Thyroid gland (tissue), 4 donors: ENCODE results near the gene SPATA31C2. TPM values are rescaled to one million over a fixed set of nuclear protein-coding genes. Genes with fewer than 3 reads are reported as not detected.
A peak's percentile ranks its signal among the peaks of the same experiment; 100 is the strongest.
"Not testable (repeated sequence)": the region's sequence is repeated elsewhere in the genome, so short reads cannot be mapped to it uniquely, and the experiment has no call there.

ENCODE experiments used
- DNase-seq, 2 donors: peaks; one replicate each; pipeline ENCODE4 v3.0.0-alpha.2; 2019
- H3K27ac ChIP-seq, 3 donors: fragments of 200-600 bp; sonication (generic); 1 replicate in 2 of 3; 2 replicates in 1 of 3; pipeline ENCODE4 v1.5.1; 2016 to 2019; ENCODE audit warnings: mild to moderate bottlenecking in 1 of 3, moderate library complexity in 1 of 3
- H3K27me3 ChIP-seq: fragments of 200-600 bp; sonication (generic); one replicate; pipeline ENCODE4 v1.5.1; 2019
- H3K36me3 ChIP-seq, 2 donors: fragments of 200-600 bp; sonication (generic); one replicate each; pipeline ENCODE4 v1.5.1; 2016 to 2019
- H3K4me1 ChIP-seq, 2 donors: fragments of 200-600 bp; sonication (generic); one replicate each; pipeline ENCODE4 v1.5.1; 2017 to 2019
- H3K4me3 ChIP-seq, 3 donors: fragments of 200-600 bp; sonication (generic); replicated peaks in 1 of 3; 1 replicate in 2 of 3; 2 replicates in 1 of 3; pipeline ENCODE4 v1.5.1; 2016; ENCODE audit warnings: mild to moderate bottlenecking in 1 of 3
- H3K9me3 ChIP-seq: fragments of 200-600 bp; sonication (generic); one replicate; pipeline ENCODE4 v1.5.1; 2017
- POLR2A ChIP-seq, 2 donors: fragments of 450-650 bp; IDR thresholded peaks; one replicate each; pipeline ENCODE4 v1.6.1; 2017; ENCODE audit warnings: antibody characterized with exemption in 2 of 2, mild to moderate bottlenecking in 2 of 2, moderate library complexity in 1 of 2
- WGBS, 2 donors: methylation state at CpG; one replicate each; pipeline ENCODE4 v1.1.5; 2017; 5-methylcytosine and 5-hydroxymethylcytosine counted together
- intact Hi-C: fragments of 100-400 bp; cut with DNase I; formaldehyde crosslinking; loops from one replicate; pipeline ENCODE4 v1.15.1; 2023
- total RNA-seq, 4 donors: library from RNA; depleted of rRNA; stranded (reverse); fragments of >200 nt; gene quantifications; one replicate each; pipeline ENCODE4 v1.2.3, GENCODE V29; 2016
- TF ChIP-seq, protein P1 (sequence below), 6 experiments: fragments of 200-600 bp in 3 of 6; fragments of 450-650 bp in 3 of 6; sonication (generic) in 3 of 6; IDR thresholded peaks; one replicate each; pipeline ENCODE4 v1.5.1; 2016 to 2019; ENCODE audit warnings: antibody characterized with exemption in 6 of 6, mild to moderate bottlenecking in 2 of 6, inconsistent platforms in 1 of 6, moderate library complexity in 1 of 6

SPATA31C2 gene
- total RNA-seq: under 1 TPM in 1 of 4 donors, not detected in 3; 0.13 TPM

DNA sequence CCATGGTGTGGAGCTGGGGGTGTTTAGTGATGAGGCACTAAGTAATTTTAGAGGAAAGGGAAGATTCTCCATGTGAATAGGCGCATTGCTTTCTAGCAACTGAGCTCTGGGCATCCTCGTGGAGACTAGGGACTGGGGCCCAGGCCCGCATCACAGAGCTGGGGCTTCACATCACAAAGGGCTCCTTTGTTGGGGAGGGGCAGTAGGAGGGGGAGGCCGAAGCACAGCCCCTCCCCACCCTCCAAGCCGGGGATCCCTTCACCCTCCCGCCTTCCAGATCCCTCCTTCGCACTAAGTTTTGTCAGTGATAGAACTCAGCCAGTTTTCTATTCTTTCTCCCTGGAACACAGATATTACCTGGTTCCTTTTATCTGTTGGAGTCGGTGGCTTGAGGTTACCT lies at the start of gene SPATA31C2:
SPATA31C2 (minus strand) TSS at position 101 of the 400 bp plus-strand sequence; CDS start at position 72, 29 bp downstream.
- WGBS, 2 donors: no CpG with 5 or more reads among the region's 8 CpGs
- DNase-seq, H3K27ac ChIP-seq, H3K9me3 ChIP-seq, H3K36me3 ChIP-seq, H3K27me3 ChIP-seq, H3K4me3 ChIP-seq, intact Hi-C loops, H3K4me1 ChIP-seq: not testable (repeated sequence)

DNA sequence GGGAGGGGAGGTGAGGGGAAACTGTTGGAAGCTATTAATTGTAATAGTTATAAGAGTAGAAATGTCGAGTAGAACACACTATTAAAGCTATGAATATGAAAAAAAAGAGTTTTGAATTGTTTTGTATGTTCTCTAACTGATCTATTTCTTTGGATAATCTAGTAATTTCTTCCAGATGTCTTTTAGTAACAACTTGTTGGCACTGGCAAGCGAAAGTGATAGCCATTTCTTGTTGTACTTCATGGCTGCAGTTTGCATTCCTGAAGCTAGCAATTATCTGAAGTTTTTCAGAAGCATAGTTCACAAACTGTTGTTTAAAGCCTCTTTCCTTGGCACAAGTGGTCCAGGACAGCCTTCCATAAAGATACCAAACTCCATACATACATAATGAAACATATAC lies 49.4 kb upstream of the SPATA31C2 start:
- intact Hi-C loops: no loop called here
- Histone ChIP-seq H3K9me3 (no peaks in the 10 kb centered on the region), H3K4me1 (peaks cover 0 to 11% of the 10 kb centered on the region in 2 donors), H3K4me3 (no peak overlapping the region), H3K36me3 (no peaks in the 10 kb centered on the region), H3K27me3 (no peaks in the 10 kb centered on the region), H3K27ac (no peak overlapping the region)
- no peak for DNase-seq
- WGBS, 2 donors: 76 to 77% methylated on average over 2 of the region's 2 CpGs
- no peak for TF ChIP-seq POLR2A (IDR thresholded peaks at IDR 0.05)
- TF ChIP-seq, protein P1, sequence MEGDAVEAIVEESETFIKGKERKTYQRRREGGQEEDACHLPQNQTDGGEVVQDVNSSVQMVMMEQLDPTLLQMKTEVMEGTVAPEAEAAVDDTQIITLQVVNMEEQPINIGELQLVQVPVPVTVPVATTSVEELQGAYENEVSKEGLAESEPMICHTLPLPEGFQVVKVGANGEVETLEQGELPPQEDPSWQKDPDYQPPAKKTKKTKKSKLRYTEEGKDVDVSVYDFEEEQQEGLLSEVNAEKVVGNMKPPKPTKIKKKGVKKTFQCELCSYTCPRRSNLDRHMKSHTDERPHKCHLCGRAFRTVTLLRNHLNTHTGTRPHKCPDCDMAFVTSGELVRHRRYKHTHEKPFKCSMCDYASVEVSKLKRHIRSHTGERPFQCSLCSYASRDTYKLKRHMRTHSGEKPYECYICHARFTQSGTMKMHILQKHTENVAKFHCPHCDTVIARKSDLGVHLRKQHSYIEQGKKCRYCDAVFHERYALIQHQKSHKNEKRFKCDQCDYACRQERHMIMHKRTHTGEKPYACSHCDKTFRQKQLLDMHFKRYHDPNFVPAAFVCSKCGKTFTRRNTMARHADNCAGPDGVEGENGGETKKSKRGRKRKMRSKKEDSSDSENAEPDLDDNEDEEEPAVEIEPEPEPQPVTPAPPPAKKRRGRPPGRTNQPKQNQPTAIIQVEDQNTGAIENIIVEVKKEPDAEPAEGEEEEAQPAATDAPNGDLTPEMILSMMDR (IDR thresholded peaks at IDR 0.05): no peak

DNA sequence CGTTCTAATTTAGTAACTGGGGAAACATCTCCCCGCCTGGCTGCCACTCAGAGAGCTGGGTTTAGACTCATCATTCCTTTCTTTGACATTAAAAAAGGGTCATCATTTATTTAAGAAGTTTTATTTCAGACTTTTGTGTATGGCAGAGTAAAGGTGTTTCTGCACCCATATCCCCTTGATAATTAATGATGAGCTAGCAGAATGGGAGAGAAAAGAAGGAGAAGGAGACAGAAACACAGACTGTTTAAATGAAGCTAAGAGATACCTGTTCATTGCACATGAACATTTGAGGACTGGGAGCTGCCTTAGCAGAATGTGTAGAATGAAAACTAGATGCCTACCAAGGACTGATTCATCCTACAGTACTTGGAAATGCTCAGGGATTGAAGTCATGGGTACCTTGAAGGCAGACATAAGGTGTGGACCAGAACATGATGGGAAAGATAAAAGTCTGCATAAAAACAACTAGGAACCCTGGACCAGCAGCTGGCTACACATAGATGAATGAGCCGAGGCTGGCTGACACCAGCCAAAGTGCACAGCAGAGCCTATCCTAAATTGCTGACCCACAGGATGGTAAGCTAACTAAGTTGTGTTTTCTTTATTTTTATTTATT lies 48.3 kb upstream of the SPATA31C2 start:
- no peaks in the 10 kb centered on the region for H3K27me3 ChIP-seq
- DNase-seq: no peak
- peaks cover 0 to 11% of the 10 kb centered on the region in 2 donors for H3K4me1 ChIP-seq
- TF ChIP-seq, protein P1 (IDR thresholded peaks at IDR 0.05): no peak
- no peak for TF ChIP-seq POLR2A (IDR thresholded peaks at IDR 0.05)
- WGBS, 2 donors: 96 to 98% methylated on average over 3 of the region's 3 CpGs
- no peak overlapping the region for H3K4me3 ChIP-seq
- H3K36me3 ChIP-seq: no peaks in the 10 kb centered on the region
- H3K27ac ChIP-seq: no peak overlapping the region
- intact Hi-C loops: no loop called here
- no peaks in the 10 kb centered on the region for H3K9me3 ChIP-seq

DNA sequence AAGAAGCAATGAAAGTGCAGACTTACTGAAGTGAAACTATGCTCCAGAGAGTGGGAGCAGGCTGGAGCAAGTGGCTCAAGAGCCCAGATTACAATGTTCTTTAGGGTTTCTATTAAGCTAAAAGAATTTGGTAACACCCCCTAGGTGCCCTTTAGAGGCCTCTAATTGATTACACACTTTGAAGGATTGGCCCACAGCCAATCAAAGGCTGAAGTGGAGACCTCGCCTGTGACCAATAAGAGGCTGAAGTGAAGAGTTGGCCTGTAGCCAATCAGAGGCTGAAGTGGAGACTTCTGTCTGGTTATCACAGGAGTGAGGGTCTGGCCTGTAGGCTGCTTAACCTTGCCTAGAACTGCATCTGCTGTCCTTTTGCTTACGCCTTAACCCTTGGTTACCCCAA lies 46.7 kb upstream of the SPATA31C2 start:
- TF ChIP-seq, protein P1 (IDR thresholded peaks at IDR 0.05): no peak
- TF ChIP-seq POLR2A (IDR thresholded peaks at IDR 0.05): no peak
- Histone ChIP-seq H3K9me3 (no peaks in the 10 kb centered on the region), H3K27me3 (no peaks in the 10 kb centered on the region), H3K36me3 (no peaks in the 10 kb centered on the region), H3K4me3 (no peak overlapping the region), H3K27ac (no peak overlapping the region), H3K4me1 (peaks cover 0 to 11% of the 10 kb centered on the region in 2 donors)
- peak; percentile 53 to 61 for DNase-seq
- WGBS, 2 donors: 44 to 46% methylated on average over 2 of the region's 2 CpGs
- intact Hi-C loops: no loop called here

DNA sequence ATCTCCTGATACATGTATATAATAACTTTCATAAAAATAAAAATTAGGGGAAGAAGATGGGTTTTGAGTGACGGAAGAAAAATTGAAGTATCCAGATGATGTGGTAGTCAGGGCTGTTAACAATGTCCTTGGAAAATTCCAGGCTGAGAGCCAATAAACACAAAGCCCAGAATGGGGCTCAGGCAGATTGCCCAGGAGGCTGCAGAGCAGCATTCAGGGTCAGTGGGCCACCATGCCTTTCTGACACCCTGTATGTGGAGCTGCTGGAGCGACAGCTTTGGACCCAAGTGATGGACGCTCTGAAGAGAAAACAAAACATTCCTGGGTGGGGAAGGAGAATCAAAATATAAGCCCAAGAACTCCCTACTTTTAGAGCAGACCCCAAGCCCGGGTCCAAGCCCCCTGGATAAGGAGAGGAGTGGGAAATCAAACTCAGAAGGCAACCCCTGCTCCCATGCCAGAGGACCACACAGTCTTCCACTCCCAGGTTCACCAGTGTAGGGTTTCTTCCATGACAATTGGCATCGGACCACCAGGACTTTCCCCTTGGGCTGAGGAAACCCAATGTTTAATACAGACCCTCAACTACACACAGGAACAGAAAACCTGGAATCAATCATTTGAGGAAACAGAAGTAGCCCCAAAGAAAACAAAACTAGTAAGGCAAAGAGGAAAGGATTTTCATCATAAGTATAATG lies 45.7 kb upstream of the SPATA31C2 start:
- Histone ChIP-seq H3K27ac (no peak overlapping the region), H3K4me1 (peaks cover 0 to 11% of the 10 kb centered on the region in 2 donors), H3K9me3 (no peaks in the 10 kb centered on the region), H3K4me3 (no peak overlapping the region), H3K27me3 (no peaks in the 10 kb centered on the region), H3K36me3 (no peaks in the 10 kb centered on the region)
- WGBS, 2 donors: 29 to 43% methylated on average over 5 of the region's 5 CpGs
- TF ChIP-seq, protein P1 (IDR thresholded peaks at IDR 0.05): no peak
- TF ChIP-seq POLR2A (IDR thresholded peaks at IDR 0.05): no peak
- peak; percentile 63 to 68 for DNase-seq
- intact Hi-C loops: no loop called here
